Neural progenitor cell (in vitro differentiated cells): Measurements from ENCODE around the gene NAALADL1. TPM values are rescaled to one million over a fixed set of nuclear protein-coding genes. Genes with fewer than 3 reads are reported as not detected.

ENCODE experiments used
- DNase-seq: peaks from one replicate; pipeline ENCODE4 v3.0.0-alpha.2; 2016; ENCODE audit warnings: low spot score
- H2AFZ ChIP-seq: fragments of 200-600 bp; sonication (generic); replicated peaks from 2 replicates; pipeline ENCODE4 v1.6.1; 2016; ENCODE audit warnings: antibody characterized with exemption
- H3F3A ChIP-seq: fragments of 200-600 bp; sonication (generic); 2 replicates; pipeline ENCODE4 v1.6.1; 2016; ENCODE audit warnings: antibody characterized with exemption, low read depth
- H3K27ac ChIP-seq: fragments of 200-600 bp; sonication (generic); 2 replicates; pipeline ENCODE4 v1.5.1; 2016; ENCODE audit warnings: mild to moderate bottlenecking
- H3K27me3 ChIP-seq: fragments of 200-600 bp; sonication (generic); 2 replicates; pipeline ENCODE4 v1.6.1; 2016; ENCODE audit warnings: mild to moderate bottlenecking, moderate library complexity
- H3K36me3 ChIP-seq: fragments of 200-600 bp; sonication (generic); 2 replicates; pipeline ENCODE4 v1.5.1; 2016
- H3K4me1 ChIP-seq: fragments of 200-600 bp; sonication (generic); 2 replicates; pipeline ENCODE4 v1.6.1; 2016; ENCODE audit warnings: mixed run types
- H3K4me2 ChIP-seq: fragments of 200-600 bp; sonication (generic); 2 replicates; pipeline ENCODE4 v1.6.1; 2016
- H3K4me3 ChIP-seq: fragments of 200-600 bp; sonication (generic); 2 replicates; pipeline ENCODE4 v1.5.1; 2016
- H3K79me2 ChIP-seq: fragments of 200-600 bp; sonication (generic); 2 replicates; pipeline ENCODE4 v1.6.1; 2016; ENCODE audit warnings: low read depth
- H3K9ac ChIP-seq: fragments of 200-600 bp; sonication (generic); 2 replicates; pipeline ENCODE4 v1.6.1; 2016
- H3K9me3 ChIP-seq: fragments of 200-600 bp; sonication (generic); 2 replicates; pipeline ENCODE4 v1.5.1; 2016; ENCODE audit warnings: low read depth
- H4K20me1 ChIP-seq: fragments of 200-600 bp; sonication (generic); 2 replicates; pipeline ENCODE4 v1.6.1; 2016; ENCODE audit warnings: low read depth
- H3K27ac Mint-ChIP-seq: 3 replicates; pipeline ENCODE4 v1.8.0; 2021; ENCODE audit warnings: mixed read lengths
- H3K27me3 Mint-ChIP-seq: 2 replicates; pipeline ENCODE4 v1.8.0; 2022; ENCODE audit warnings: low read depth, mild to moderate bottlenecking, inconsistent platforms, moderate library complexity, mixed read lengths; ENCODE audit not compliant: insufficient read depth
- H3K36me3 Mint-ChIP-seq: 3 replicates; pipeline ENCODE4 v1.8.0; 2021; ENCODE audit warnings: mixed read lengths
- H3K4me1 Mint-ChIP-seq: 3 replicates; pipeline ENCODE4 v1.8.0; 2021; ENCODE audit warnings: mixed read lengths
- H3K4me3 Mint-ChIP-seq: 3 replicates; pipeline ENCODE4 v1.8.0; 2021; ENCODE audit warnings: mild to moderate bottlenecking, moderate library complexity, mixed read lengths
- H3K9me3 Mint-ChIP-seq: 3 replicates; pipeline ENCODE4 v1.8.0; 2020; ENCODE audit warnings: mixed read lengths
- CTCF ChIP-seq: fragments of 200-600 bp; sonication (generic); IDR thresholded peaks from 2 replicates; pipeline ENCODE4 v1.5.1; 2017; ENCODE audit warnings: antibody characterized with exemption, mild to moderate bottlenecking
- EZH2 ChIP-seq: fragments of 200-600 bp; sonication (generic); IDR thresholded peaks from 2 replicates; pipeline ENCODE4 v1.6.1; 2017; ENCODE audit warnings: antibody characterized with exemption, mild to moderate bottlenecking, moderate library complexity
- EZH2phosphoT487 ChIP-seq: fragments of 200-600 bp; sonication (generic); IDR thresholded peaks from 2 replicates; pipeline ENCODE4 v1.6.1; 2017; ENCODE audit warnings: antibody characterized with exemption
- total RNA-seq: library from RNA; depleted of rRNA; stranded (reverse); fragments of >200 nt; gene quantifications from 2 replicates; pipeline ENCODE4 v1.2.3, GENCODE V29; 2015; ENCODE audit warnings: low replicate concordance

NAALADL1 gene
- total RNA-seq, 1 donor from 2014 or later = 0.80 TPM

GRCh38 chr11:65087827-65088226 is 29.5 kb upstream of the NAALADL1 start:
- H3K4me3 ChIP-seq = no peak overlapping the region
- H3K4me2 ChIP-seq = no peak overlapping the region
- peaks cover 5% of the 10 kb centered on the region for H3K36me3 Mint-ChIP-seq
- peaks cover 10% of the 10 kb centered on the region for H3K4me1 ChIP-seq
- H3K4me1 Mint-ChIP-seq = peaks cover 17% of the 10 kb centered on the region
- H4K20me1 ChIP-seq = no peaks in the 10 kb centered on the region
- H3K27me3 ChIP-seq = no peaks in the 10 kb centered on the region
- H3K27ac Mint-ChIP-seq = no peak overlapping the region
- H3F3A ChIP-seq = peaks cover 8% of the 10 kb centered on the region
- peaks cover 22% of the 10 kb centered on the region for H3K79me2 ChIP-seq
- H3K9me3 Mint-ChIP-seq = no peaks in the 10 kb centered on the region
- no peak overlapping the region for H3K9ac ChIP-seq
- no peak overlapping the region for H2AFZ ChIP-seq
- no peak overlapping the region for H3K27ac ChIP-seq
- TF ChIP-seq CTCF (no peak), EZH2 (no peak), EZH2phosphoT487 (no peak)
- no peak for DNase-seq
- H3K9me3 ChIP-seq = no peaks in the 10 kb centered on the region
- H3K4me3 Mint-ChIP-seq = no peak overlapping the region
- H3K27me3 Mint-ChIP-seq = peaks cover 9% of the 10 kb centered on the region
- no peaks in the 10 kb centered on the region for H3K36me3 ChIP-seq

- Histone ChIP-seq H3K27me3 (no peaks in the 10 kb centered on the region), H3K36me3 (no peaks in the 10 kb centered on the region), H2AFZ (no peak overlapping the region), H3K4me1 (peaks cover 14% of the 10 kb centered on the region), H3K79me2 (peaks cover 28% of the 10 kb centered on the region), H3K4me2 (no peak overlapping the region), H3F3A (peaks cover 8% of the 10 kb centered on the region), H3K9me3 (no peaks in the 10 kb centered on the region), H4K20me1 (no peaks in the 10 kb centered on the region), H3K4me3 (no peak overlapping the region), H3K9ac (no peak overlapping the region), H3K27ac (no peak overlapping the region)
- H3K27me3 Mint-ChIP-seq = peaks cover 9% of the 10 kb centered on the region
- H3K9me3 Mint-ChIP-seq = no peaks in the 10 kb centered on the region
- no peak overlapping the region for H3K27ac Mint-ChIP-seq
- H3K36me3 Mint-ChIP-seq = peaks cover 6% of the 10 kb centered on the region
- H3K4me1 Mint-ChIP-seq = peaks cover 20% of the 10 kb centered on the region
- DNase-seq = no peak
- TF ChIP-seq CTCF (no peak), EZH2 (no peak), EZH2phosphoT487 (no peak)
- H3K4me3 Mint-ChIP-seq = peak overlapping the region; percentile 48
These were observed 28.9 kb upstream of the NAALADL1 start for GRCh38 chr11:65087216-65087615.

- Mint-ChIP-seq H3K36me3 (peaks cover 6% of the 10 kb centered on the region), H3K4me3 (peak overlapping the region; percentile 48), H3K4me1 (peaks cover 23% of the 10 kb centered on the region), H3K9me3 (no peaks in the 10 kb centered on the region), H3K27me3 (peaks cover 9% of the 10 kb centered on the region), H3K27ac (no peak overlapping the region)
- Histone ChIP-seq H2AFZ (no peak overlapping the region), H3K4me1 (peaks cover 14% of the 10 kb centered on the region), H3K79me2 (peaks cover 32% of the 10 kb centered on the region), H3K9ac (no peak overlapping the region), H3K36me3 (no peaks in the 10 kb centered on the region), H3K4me3 (no peak overlapping the region), H3K27me3 (no peaks in the 10 kb centered on the region), H3K4me2 (no peak overlapping the region), H4K20me1 (no peaks in the 10 kb centered on the region), H3K9me3 (no peaks in the 10 kb centered on the region), H3F3A (peaks cover 8% of the 10 kb centered on the region), H3K27ac (no peak overlapping the region)
- TF ChIP-seq CTCF (no peak), EZH2 (no peak), EZH2phosphoT487 (no peak)
- no peak for DNase-seq
These were observed 28.5 kb upstream of the NAALADL1 start for GRCh38 chr11:65086809-65087208.
